ENCODE measurements around the gene CBFA2T3. TPM values are rescaled to one million over a fixed set of nuclear protein-coding genes. Genes with fewer than 3 reads are reported as not detected.

The CBFA2T3 gene
- total RNA-seq, 1 donor from 2014 or later, result 0.82 TPM

GRCh38 chr16:88869673-88869980 lies 107.4 kb downstream of the CBFA2T3 start:
- DNase-seq (ENCODE audit: low spot score in 2 of 2), result no peak
- FAIRE-seq, result no peak

GRCh38 chr16:88868974-88869672 lies 107.9 kb downstream of the CBFA2T3 start:
- DNase-seq (ENCODE audit: low spot score in 2 of 2) (no peak), FAIRE-seq (no peak)

GRCh38 chr16:88867581-88868246 lies 109.3 kb downstream of the CBFA2T3 start:
- no peak for FAIRE-seq
- no peak for DNase-seq (ENCODE audit: low spot score in 2 of 2)

- DNase-seq (ENCODE audit: low spot score in 2 of 2), result no peak
- FAIRE-seq, result no peak
These were observed 110.7 kb downstream of the CBFA2T3 start, which contains the start of gene PABPN1L for GRCh38 chr16:88866151-88866920. Gene PABPN1L (minus strand): TSS chr16:88866660. CDS start chr16:88866606, 54 bp downstream.

GRCh38 chr16:88865742-88866141 lies 111.3 kb downstream of the CBFA2T3 start:
- FAIRE-seq (no peak), DNase-seq (ENCODE audit: low spot score in 2 of 2) (no peak)

- FAIRE-seq (no peak), DNase-seq (ENCODE audit: low spot score in 2 of 2) (no peak)
These were observed 111.7 kb downstream of the CBFA2T3 start for GRCh38 chr16:88865310-88865709.

- FAIRE-seq (no peak), DNase-seq (ENCODE audit: low spot score in 2 of 2) (no peak)
These were observed 112.5 kb downstream of the CBFA2T3 start for GRCh38 chr16:88864521-88864920.

- DNase-seq (ENCODE audit: low spot score in 2 of 2) (no peak), FAIRE-seq (no peak)
These were observed 112.9 kb downstream of the CBFA2T3 start for GRCh38 chr16:88864099-88864498.

- DNase-seq (ENCODE audit: low spot score in 2 of 2) (no peak), FAIRE-seq (no peak)
These were observed 113.6 kb downstream of the CBFA2T3 start for GRCh38 chr16:88863426-88863825.

GRCh38 chr16:88862968-88863367 lies 114.0 kb downstream of the CBFA2T3 start:
- DNase-seq (ENCODE audit: low spot score in 2 of 2) (no peak), FAIRE-seq (no peak)

- DNase-seq (ENCODE audit: low spot score in 2 of 2) (no peak), FAIRE-seq (no peak)
These were observed 115.6 kb downstream of the CBFA2T3 start for GRCh38 chr16:88861359-88861758.

GRCh38 chr16:88859381-88860091 lies 117.5 kb downstream of the CBFA2T3 start:
- DNase-seq (ENCODE audit: low spot score in 2 of 2) (no peak), FAIRE-seq (no peak)

GRCh38 chr16:88857728-88858339 lies 119.2 kb downstream of the CBFA2T3 start:
- FAIRE-seq, result no peak
- DNase-seq (ENCODE audit: low spot score in 2 of 2), result peak; percentile 79 to 84

- peak; percentile 100 for DNase-seq (ENCODE audit: low spot score in 2 of 2)
- no peak for FAIRE-seq
These were observed 119.9 kb downstream of the CBFA2T3 start, which contains the start of the genes GALNS and TRAPPC2L for GRCh38 chr16:88856828-88857727. Gene GALNS (minus strand): TSS chr16:88856947. CDS start chr16:88856877, 70 bp downstream. Gene TRAPPC2L (plus strand): TSS chr16:88857127. CDS start chr16:88857151, 24 bp downstream.

- DNase-seq (ENCODE audit: low spot score in 2 of 2) (no peak), FAIRE-seq (no peak)
These were observed 120.7 kb downstream of the CBFA2T3 start for GRCh38 chr16:88856122-88856827.

GRCh38 chr16:88855736-88856121 lies 121.3 kb downstream of the CBFA2T3 start:
- no peak for DNase-seq (ENCODE audit: low spot score in 2 of 2)
- FAIRE-seq, result no peak

GRCh38 chr16:88855176-88855575 lies 121.8 kb downstream of the CBFA2T3 start:
- DNase-seq (ENCODE audit: low spot score in 2 of 2), result no peak
- no peak for FAIRE-seq

GRCh38 chr16:88854306-88855111 lies 122.5 kb downstream of the CBFA2T3 start:
- no peak for FAIRE-seq
- DNase-seq (ENCODE audit: low spot score in 2 of 2), result no peak

Data from frontal cortex (tissue), 4 donors.